GM19463 (cell line): ENCODE measurements around the gene AGXT2.

ENCODE experiments used
- ATAC-seq: cut with Tn5 transposase; IDR thresholded peaks from one replicate; pipeline ENCODE4 v1.9.1; 2021; ENCODE audit warnings: mild to moderate bottlenecking, moderate library complexity; ENCODE audit not compliant: unreplicated experiment

Gene AGXT2

DNA sequence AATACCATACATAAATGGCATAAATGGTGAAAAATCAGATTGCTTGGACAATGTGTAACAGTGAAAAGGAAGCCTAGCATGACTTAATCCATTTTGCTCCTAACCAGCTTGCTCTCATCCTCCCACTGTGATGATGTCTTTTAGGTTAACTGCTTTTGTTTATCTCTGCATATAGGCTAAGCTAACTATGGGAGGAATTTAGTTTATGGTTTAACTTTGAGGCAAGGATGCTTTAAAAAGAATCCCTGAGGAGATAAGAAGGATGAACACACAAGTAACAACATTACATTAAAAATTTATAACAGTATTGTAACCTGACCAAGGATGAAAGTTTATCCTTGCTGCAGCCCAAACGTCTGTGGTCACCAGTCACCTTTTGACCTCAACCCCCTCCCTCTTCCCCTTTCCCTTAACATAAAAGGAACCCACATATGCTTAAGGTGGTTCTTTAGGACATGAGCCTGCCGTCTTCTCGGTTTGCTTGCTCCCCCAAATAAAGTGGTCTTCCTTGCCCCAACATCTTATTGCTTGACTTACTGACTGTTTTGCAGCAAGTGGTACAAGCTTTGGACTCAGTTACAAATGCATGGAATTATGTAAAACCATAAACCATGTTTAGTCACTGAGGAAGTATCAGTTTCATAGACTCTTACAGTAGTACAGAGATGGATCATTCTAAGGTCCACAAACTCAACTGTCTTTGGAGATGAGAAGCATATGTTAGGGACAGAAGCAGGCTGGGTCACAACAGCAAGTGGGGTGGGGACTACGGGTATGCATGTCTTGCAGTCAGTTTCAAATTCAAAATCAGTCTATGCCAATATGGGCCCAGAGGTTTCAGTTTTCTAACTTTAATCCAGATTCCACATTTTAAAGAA lies 31.3 kb downstream of the AGXT2 start:
- peak; percentile 96 for ATAC-seq

GRCh38 chr5:35015063-35015462 lies 32.7 kb downstream of the AGXT2 start:
- no peak for ATAC-seq

- no peak for ATAC-seq
These were observed 35.0 kb downstream of the AGXT2 start for GRCh38 chr5:35012796-35013195.

GRCh38 chr5:35012365-35012764 lies 35.4 kb downstream of the AGXT2 start:
- no peak for ATAC-seq

DNA sequence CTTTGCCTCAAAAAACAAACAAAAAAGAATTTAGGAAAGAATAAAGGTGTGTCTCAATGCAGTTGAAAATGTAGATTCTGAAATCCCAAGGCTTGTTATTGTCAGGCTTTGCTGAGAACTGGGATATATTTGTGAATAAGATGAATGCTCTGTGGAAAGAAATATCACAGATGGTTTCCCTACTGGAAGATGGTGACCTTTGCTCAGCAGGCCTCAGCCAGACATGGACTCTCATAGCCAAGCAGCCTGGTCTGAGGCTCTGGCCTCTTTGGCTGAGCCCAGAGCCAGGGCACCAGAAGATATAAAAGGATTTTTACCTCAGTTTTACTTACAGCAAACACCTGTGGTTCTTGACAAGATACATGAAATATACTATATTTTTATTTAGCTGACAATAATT lies 37.1 kb downstream of the AGXT2 start:
- no peak for ATAC-seq

- ATAC-seq: no peak
These were observed 38.1 kb downstream of the AGXT2 start for GRCh38 chr5:35009657-35010056.

DNA sequence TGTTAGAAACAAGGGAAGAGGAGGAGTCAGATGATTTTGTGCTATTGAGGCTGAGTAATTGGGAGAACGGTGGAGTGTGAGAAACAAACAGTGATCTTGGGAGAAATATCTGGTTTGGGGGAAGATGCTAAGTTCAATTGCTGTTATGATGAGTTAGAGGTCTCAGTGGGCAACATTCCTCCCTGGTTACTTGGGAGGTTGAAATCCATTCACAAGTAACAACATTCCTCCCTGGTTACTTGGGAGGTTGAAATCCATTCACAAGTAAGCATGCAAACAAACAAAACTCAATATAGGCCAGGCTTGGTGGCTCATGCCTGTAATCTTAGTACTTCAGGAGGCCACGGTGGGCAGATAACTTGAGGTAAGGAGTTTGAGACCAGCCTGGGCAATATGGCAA lies 38.7 kb downstream of the AGXT2 start:
- ATAC-seq: no peak

GRCh38 chr5:35004771-35005170 lies 43.0 kb downstream of the AGXT2 start:
- ATAC-seq: no peak

GRCh38 chr5:35004200-35004599 lies 43.5 kb downstream of the AGXT2 start:
- no peak for ATAC-seq

DNA sequence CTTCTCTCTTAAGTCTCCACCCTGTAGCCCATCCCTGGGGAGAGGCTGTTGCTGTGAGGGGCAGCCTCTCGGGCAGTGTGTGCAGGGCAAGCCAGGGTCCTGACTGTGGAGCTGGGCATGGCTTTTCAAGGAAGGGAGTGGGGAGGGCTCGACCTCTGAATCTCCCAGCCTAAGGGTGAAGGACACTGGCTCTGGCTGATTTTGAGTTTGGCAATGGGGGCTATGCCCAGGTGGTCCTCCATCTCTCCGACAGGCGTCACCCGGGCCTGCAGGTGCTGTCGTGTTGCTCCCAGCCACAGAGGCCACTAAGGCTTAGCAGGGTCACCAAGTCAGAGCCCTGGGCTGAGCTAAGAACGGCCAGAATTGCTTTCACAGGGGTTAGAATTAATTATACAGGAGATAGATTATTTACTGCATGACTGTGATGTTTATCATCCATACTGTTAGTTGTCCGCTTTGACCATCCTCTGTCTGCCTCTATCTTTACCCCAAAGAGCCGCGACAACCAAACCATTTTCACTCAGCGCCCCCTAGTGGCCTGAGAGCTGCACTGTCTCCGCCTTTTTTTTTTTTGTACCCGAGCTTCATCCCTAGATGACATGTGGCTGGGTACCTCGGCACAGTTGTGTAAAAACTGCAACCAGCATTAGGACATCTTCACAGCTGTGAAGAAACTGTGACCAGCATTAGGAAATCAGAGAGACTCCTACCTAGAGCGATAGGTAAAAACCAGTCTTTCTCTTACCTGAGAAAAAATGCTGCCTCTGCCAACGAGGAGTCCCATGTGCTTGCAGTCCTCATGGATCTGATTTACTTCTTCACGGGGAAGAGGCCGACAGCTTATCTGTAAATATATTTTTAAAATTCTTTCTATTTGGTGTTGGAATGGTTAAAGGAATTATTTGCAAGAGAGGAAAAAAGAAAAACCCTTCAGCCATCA lies 44.5 kb downstream of the AGXT2 start:
- peak; percentile 63 for ATAC-seq

GRCh38 chr5:35002459-35002858 lies 45.3 kb downstream of the AGXT2 start:
- ATAC-seq: no peak

- ATAC-seq: no peak
These were observed 45.9 kb downstream of the AGXT2 start for GRCh38 chr5:35001842-35002241.

- no peak for ATAC-seq
These were observed 49.5 kb downstream of the AGXT2 start for GRCh38 chr5:34998058-34998789.

GRCh38 chr5:34996261-34996660 lies 51.5 kb downstream of the AGXT2 start:
- ATAC-seq: no peak

DNA sequence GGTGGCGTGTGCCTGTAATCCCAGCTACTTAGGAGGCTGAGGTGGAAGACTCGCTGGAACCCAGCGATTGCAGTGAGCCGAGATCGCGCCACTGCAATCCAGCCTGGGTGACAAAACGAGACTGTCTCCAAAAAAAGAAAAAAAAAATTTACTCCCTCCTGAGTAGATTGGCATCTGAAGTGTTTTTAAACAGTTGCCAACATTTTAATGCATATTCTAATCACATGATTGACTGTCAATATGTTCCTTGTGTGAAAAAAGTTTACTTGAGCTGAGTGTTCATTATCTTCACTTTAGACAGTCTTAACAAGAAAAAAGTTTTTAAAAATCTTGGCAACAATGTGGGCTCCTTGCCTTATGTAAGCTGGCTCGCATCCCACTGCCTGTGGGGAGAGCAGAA lies 53.8 kb downstream of the AGXT2 start:
- ATAC-seq: no peak

DNA sequence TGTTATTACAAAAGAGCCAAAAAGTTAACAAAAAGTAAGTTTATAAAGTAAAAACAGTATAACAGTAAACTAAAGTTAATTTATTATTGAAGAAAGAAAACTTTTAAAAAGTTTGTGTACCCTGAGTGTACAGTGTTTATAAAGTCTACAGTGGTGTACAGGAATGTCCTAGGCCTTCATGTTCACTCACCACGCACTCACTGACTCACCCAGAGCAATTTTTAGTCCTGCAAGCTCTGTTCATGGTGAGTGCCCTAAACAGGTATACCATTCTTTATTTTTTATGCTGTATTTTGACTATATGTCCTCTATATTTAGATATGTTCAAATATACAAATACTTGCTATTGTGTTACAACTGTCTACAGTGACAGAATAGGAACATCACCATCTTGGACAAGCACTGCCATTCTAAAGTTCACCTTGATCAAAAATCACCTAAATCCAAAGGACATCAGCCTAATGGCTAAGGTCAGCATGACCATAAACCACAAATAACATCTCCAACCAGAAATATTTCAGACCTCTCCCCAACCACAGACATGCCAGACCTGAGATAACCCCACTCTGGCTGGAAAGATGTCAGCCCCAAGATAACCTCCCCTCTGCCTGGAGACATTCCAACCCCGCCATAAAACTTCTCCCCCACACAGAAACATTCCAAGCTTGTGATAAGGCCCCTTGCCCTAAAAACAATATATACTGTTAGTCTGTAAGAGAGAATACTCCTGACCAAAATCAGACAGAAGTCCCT lies 56.1 kb downstream of the AGXT2 start:
- ATAC-seq: no peak

DNA sequence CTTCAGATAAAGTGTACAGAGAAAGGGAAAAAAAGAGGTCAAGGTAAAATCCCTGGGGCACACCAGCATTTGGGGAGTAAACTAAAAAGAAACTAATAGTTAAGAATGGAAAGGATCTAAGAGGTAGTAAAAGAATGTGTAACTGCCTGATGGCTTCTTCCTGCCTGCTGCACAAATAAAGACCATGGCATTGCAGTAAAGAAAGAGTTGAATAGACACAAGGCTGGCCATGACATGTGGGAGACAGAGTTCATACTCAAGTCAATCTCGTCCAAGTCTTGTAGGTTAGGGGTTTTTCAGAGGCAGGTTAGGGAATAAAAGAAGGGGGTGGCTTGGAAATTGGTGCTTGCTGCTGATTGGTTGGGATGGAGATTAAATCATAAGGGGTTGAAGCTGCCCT lies 60.8 kb downstream of the AGXT2 start:
- no peak for ATAC-seq

DNA sequence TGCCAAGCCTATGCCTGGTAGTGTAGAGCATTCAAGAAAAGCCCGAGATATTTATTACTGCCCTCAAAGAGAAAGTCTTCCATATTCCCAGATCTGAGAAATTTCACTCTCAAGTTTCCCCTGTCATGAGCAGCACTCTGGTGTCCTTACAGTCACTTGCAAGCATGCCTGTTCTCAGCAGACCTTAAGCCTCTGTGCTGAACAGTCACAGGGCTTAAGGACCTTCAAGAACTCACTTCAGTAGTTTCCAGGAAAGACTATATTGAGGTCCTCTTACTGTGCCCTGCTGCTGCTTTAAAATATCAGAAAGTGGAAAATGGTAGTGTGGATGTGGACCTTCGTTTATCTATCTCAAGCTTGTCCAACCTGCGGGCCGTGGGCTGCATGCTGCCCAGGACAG lies 64.9 kb downstream of the AGXT2 start:
- ATAC-seq: no peak

GRCh38 chr5:34978681-34979080 lies 69.1 kb downstream of the AGXT2 start:
- ATAC-seq: peak; percentile 49

DNA sequence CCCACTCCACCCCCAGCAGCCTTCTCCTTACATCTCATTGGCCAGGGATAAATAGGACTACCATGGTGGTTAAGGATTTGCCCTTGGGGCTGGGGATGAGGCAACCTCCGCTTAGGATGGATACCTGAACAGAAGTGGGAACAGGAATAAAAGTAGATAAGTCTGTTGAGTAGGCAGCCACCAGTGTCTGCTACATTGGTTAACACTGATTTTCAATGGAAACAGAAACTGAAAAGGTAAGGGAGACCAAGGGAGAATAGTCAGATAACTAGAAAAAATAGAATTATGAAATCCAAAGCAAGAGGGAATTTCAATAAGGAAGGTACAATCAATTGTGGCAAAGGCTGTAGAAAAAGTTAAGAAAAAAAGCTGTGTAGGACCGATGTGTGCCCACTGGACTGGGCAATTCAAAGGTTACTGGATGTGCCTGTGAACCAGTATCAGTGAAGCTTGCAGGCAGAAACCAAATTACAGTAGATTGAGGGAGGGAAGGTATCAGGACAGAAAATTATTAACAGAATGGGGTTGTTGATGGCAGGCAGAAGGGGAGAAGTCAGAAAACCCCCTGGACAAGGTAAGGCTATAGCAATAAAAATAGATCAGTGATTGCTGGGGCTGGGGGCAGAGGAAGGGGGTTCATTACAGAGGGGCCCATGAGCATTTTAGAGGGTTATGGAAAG lies 69.7 kb downstream of the AGXT2 start:
- ATAC-seq: peak; percentile 88
